Epithelial cell of esophagus (primary cell): ENCODE results near the gene LRRFIP2.
"Not testable (repeated sequence)": the region's sequence is repeated elsewhere in the genome, so short reads cannot be mapped to it uniquely, and the experiment has no call there.

Experiments
- DNase-seq: peaks from one replicate; pipeline ENCODE4 v3.0.0; 2010; ENCODE audit warnings: low read depth
- H3K4me3 ChIP-seq: 2 replicates; pipeline ENCODE4 v1.5.1; 2011; ENCODE audit warnings: mild to moderate bottlenecking, low read length, control low read depth
- CTCF ChIP-seq: IDR thresholded peaks from 2 replicates; pipeline ENCODE4 v1.5.1; 2011; ENCODE audit warnings: low read depth, mild to moderate bottlenecking, low read length, control low read depth, inconsistent platforms; ENCODE audit not compliant: insufficient read depth; ENCODE audit errors: missing control alignments

The LRRFIP2 gene

GRCh38 chr3:37155782-37156181 lies 18.6 kb downstream of the LRRFIP2 start:
- no peak for TF ChIP-seq CTCF
- DNase-seq: no peak
- no peak overlapping the region for H3K4me3 ChIP-seq

GRCh38 chr3:37154668-37155314 lies 19.6 kb downstream of the LRRFIP2 start:
- no peak overlapping the region for H3K4me3 ChIP-seq
- no peak for TF ChIP-seq CTCF
- no peak for DNase-seq

- H3K4me3 ChIP-seq: no peak overlapping the region
- no peak for DNase-seq
- no peak for TF ChIP-seq CTCF
Observed at GRCh38 chr3:37150621-37151020, 23.8 kb downstream of the LRRFIP2 start.

- no peak for DNase-seq
Observed at GRCh38 chr3:37149257-37149656, 25.1 kb downstream of the LRRFIP2 start.

GRCh38 chr3:37148208-37148607 lies 26.2 kb downstream of the LRRFIP2 start:
- TF ChIP-seq CTCF: no peak
- no peak overlapping the region for H3K4me3 ChIP-seq
- no peak for DNase-seq

More at GRCh38 chr3:37149257-37149656, 25.1 kb downstream of the LRRFIP2 start:
- no peak for TF ChIP-seq CTCF
- H3K4me3 ChIP-seq: no peak overlapping the region

GRCh38 chr3:37147666-37148065 lies 26.7 kb downstream of the LRRFIP2 start:
- H3K4me3 ChIP-seq: no peak overlapping the region
- no peak for TF ChIP-seq CTCF
- no peak for DNase-seq

- not testable (repeated sequence) for H3K4me3 ChIP-seq, DNase-seq
Observed at GRCh38 chr3:37146927-37147326, 27.5 kb downstream of the LRRFIP2 start.

GRCh38 chr3:37145611-37146010 lies 28.8 kb downstream of the LRRFIP2 start:
- DNase-seq: no peak
- no peak overlapping the region for H3K4me3 ChIP-seq
- TF ChIP-seq CTCF: no peak
